GM18499 (cell line): ENCODE measurements around the gene PTH2.
"Not testable (repeated sequence)": the region's sequence is repeated elsewhere in the genome, so short reads cannot be mapped to it uniquely, and the experiment has no call there.

Experiments used
- ATAC-seq: cut with Tn5 transposase; IDR thresholded peaks from one replicate; pipeline ENCODE4 v1.9.1; 2021; ENCODE audit warnings: moderate number of reproducible peaks; ENCODE audit not compliant: insufficient read depth, unreplicated experiment

The PTH2 gene

GRCh38 chr19:49423071-49423984 is at the start of gene PTH2:
Gene PTH2 (minus strand): TSS chr19:49423441. CDS start chr19:49423339, 102 bp downstream.
- ATAC-seq, result no peak

GRCh38 chr19:49472936-49473335 is 49.7 kb upstream of the PTH2 start:
- no peak for ATAC-seq

GRCh38 chr19:49470615-49470978 is 47.4 kb upstream of the PTH2 start:
- no peak for ATAC-seq

- ATAC-seq, result no peak
These were observed 46.8 kb upstream of the PTH2 start for GRCh38 chr19:49469828-49470614.

- ATAC-seq, result peak; percentile 45
These were observed 45.7 kb upstream of the PTH2 start for GRCh38 chr19:49468746-49469447.

GRCh38 chr19:49468199-49468598 is 45.0 kb upstream of the PTH2 start:
- ATAC-seq, result no peak

GRCh38 chr19:49465371-49465770 is 42.1 kb upstream of the PTH2 start:
- no peak for ATAC-seq

GRCh38 chr19:49463960-49464740 is 40.9 kb upstream of the PTH2 start:
- ATAC-seq, result no peak

- ATAC-seq, result no peak
These were observed 39.3 kb upstream of the PTH2 start for GRCh38 chr19:49462492-49462891.

GRCh38 chr19:49461656-49462055 is 38.4 kb upstream of the PTH2 start:
- ATAC-seq, result no peak

GRCh38 chr19:49461130-49461529 is 37.9 kb upstream of the PTH2 start:
- not testable (repeated sequence) for ATAC-seq

- ATAC-seq, result no peak
These were observed 36.1 kb upstream of the PTH2 start for GRCh38 chr19:49459388-49459787.

GRCh38 chr19:49458567-49458903 is 35.3 kb upstream of the PTH2 start:
- no peak for ATAC-seq

- no peak for ATAC-seq
These were observed 33.1 kb upstream of the PTH2 start for GRCh38 chr19:49456326-49456725.

GRCh38 chr19:49455773-49456172 is 32.5 kb upstream of the PTH2 start:
- ATAC-seq, result no peak

GRCh38 chr19:49453757-49454240 is 30.6 kb upstream of the PTH2 start:
- ATAC-seq, result no peak

GRCh38 chr19:49453013-49453756 is 29.9 kb upstream of the PTH2 start, which contains the start of gene ALDH16A1:
Gene ALDH16A1 (plus strand): TSS chr19:49453225. CDS start chr19:49453332, 107 bp downstream.
- ATAC-seq, result peak; percentile 51

GRCh38 chr19:49451430-49452181 is 28.4 kb upstream of the PTH2 start, which contains the start of gene PIH1D1:
Gene PIH1D1 (minus strand): TSS chr19:49451814. CDS start chr19:49451574, 240 bp downstream.
- peak; percentile 41 for ATAC-seq
